GM12875 (cell line): ENCODE data around the gene TMEM86A.

ENCODE experiments used
- H3K4me3 ChIP-seq: one replicate; pipeline ENCODE4 v1.5.1; 2011; ENCODE audit warnings: low read depth, low read length, control low read depth
- CTCF ChIP-seq: IDR thresholded peaks from 2 replicates; pipeline ENCODE4 v1.5.1; 2011; ENCODE audit warnings: low read depth, mild to moderate bottlenecking, control low read depth, inconsistent platforms, low read length, moderate library complexity, borderline replicate concordance; ENCODE audit not compliant: insufficient read depth

TMEM86A gene

GRCh38 chr11:18727479-18728236 lies 29.1 kb downstream of the TMEM86A start:
- no peak overlapping the region for H3K4me3 ChIP-seq
- TF ChIP-seq CTCF = peak; percentile 97

GRCh38 chr11:18728658-18729057 lies 30.1 kb downstream of the TMEM86A start:
- H3K4me3 ChIP-seq = no peak overlapping the region
- TF ChIP-seq CTCF = no peak

- TF ChIP-seq CTCF = no peak
- no peak overlapping the region for H3K4me3 ChIP-seq
These were observed 30.8 kb downstream of the TMEM86A start for GRCh38 chr11:18729426-18729825.

GRCh38 chr11:18730020-18730419 lies 31.4 kb downstream of the TMEM86A start:
- TF ChIP-seq CTCF = no peak
- H3K4me3 ChIP-seq = no peak overlapping the region

- no peak for TF ChIP-seq CTCF
- H3K4me3 ChIP-seq = no peak overlapping the region
These were observed 32.9 kb downstream of the TMEM86A start for GRCh38 chr11:18731441-18731840.

- H3K4me3 ChIP-seq = no peak overlapping the region
- peak; percentile 97 for TF ChIP-seq CTCF
These were observed 33.6 kb downstream of the TMEM86A start for GRCh38 chr11:18731949-18732821.
